Spleen (tissue), 7 donors: Measurements from ENCODE around the gene TAX1BP3.

ENCODE experiments used
- POLR2AphosphoS5 ChIP-seq, 3 donors: sonication (generic); formaldehyde crosslinking; IDR thresholded peaks; one replicate each; pipeline ENCODE4 v1.5.1; 2017; ENCODE audit warnings: antibody characterized with exemption in 3 of 3
- TF ChIP-seq, protein P1 (sequence below), 11 experiments: fragments of 200-600 bp in 7 of 11; fragments of 450-650 bp in 4 of 11; sonication (generic) in 4 of 11; IDR thresholded peaks in 8 of 11; conservative IDR thresholded peaks in 3 of 11; 1 replicate in 7 of 11; 2 replicates in 4 of 11; pipeline versions ENCODE4 v1.4.0 to v1.8.0; 2016 to 2021; ENCODE audit warnings: antibody characterized with exemption in 11 of 11, inconsistent platforms in 4 of 11, mild to moderate bottlenecking in 1 of 11
- donor health status: DM: no; HTN: no; CAD: no; lungs with moderate emphysema.
- donor health status: DM: no; HTN: no; CAD: no.
- donor health status: DM: no; HTN: no; CAD: no.

- TF ChIP-seq, protein P1, sequence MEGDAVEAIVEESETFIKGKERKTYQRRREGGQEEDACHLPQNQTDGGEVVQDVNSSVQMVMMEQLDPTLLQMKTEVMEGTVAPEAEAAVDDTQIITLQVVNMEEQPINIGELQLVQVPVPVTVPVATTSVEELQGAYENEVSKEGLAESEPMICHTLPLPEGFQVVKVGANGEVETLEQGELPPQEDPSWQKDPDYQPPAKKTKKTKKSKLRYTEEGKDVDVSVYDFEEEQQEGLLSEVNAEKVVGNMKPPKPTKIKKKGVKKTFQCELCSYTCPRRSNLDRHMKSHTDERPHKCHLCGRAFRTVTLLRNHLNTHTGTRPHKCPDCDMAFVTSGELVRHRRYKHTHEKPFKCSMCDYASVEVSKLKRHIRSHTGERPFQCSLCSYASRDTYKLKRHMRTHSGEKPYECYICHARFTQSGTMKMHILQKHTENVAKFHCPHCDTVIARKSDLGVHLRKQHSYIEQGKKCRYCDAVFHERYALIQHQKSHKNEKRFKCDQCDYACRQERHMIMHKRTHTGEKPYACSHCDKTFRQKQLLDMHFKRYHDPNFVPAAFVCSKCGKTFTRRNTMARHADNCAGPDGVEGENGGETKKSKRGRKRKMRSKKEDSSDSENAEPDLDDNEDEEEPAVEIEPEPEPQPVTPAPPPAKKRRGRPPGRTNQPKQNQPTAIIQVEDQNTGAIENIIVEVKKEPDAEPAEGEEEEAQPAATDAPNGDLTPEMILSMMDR (IDR thresholded peaks at IDR 0.05 in 8 of 11, conservative IDR thresholded peaks at IDR 0.05 in 3 of 11): no peak
- TF ChIP-seq POLR2AphosphoS5 (IDR thresholded peaks at IDR 0.05): no peak
These were observed 36.1 kb downstream of the TAX1BP3 start for GRCh38 chr17:3632287-3632686.
